Naive B cell (primary cell): ENCODE results near the gene KRT80. TPM values are rescaled to one million over a fixed set of nuclear protein-coding genes. Genes with fewer than 3 reads are reported as not detected.

ENCODE experiments used
- ATAC-seq, 2 donors: fragments of 150-1000 bp; cut with Tn5 transposase; 2 replicates each; pipeline ENCODE4 v1.10.0; 2021; ENCODE audit warnings: low read depth in 2 of 2, mild to moderate bottlenecking in 2 of 2, moderate library complexity in 2 of 2
- DNase-seq: peaks from one replicate; pipeline ENCODE4 v3.0.0; 2022
- H3K27ac Mint-ChIP-seq, 6 donors: one replicate each; pipeline ENCODE4 v1.8.0; 2020 to 2022; ENCODE audit warnings: mild to moderate bottlenecking in 6 of 6, mixed read lengths in 6 of 6, moderate library complexity in 5 of 6, inconsistent platforms in 2 of 6
- H3K27me3 Mint-ChIP-seq, 3 donors: one replicate each; pipeline ENCODE4 v1.8.0; 2021 to 2022; ENCODE audit warnings: mixed read lengths in 3 of 3, mild to moderate bottlenecking in 1 of 3
- H3K36me3 Mint-ChIP-seq, 2 donors: one replicate each; pipeline ENCODE4 v1.8.0; 2020 to 2022; ENCODE audit warnings: mixed read lengths in 2 of 2, inconsistent platforms in 1 of 2, mild to moderate bottlenecking in 1 of 2
- H3K4me1 Mint-ChIP-seq, 3 donors: one replicate each; pipeline ENCODE4 v1.8.0; 2020 to 2022; ENCODE audit warnings: mixed read lengths in 3 of 3, inconsistent platforms in 1 of 3, mild to moderate bottlenecking in 1 of 3, moderate library complexity in 1 of 3
- H3K4me3 Mint-ChIP-seq, 8 donors: one replicate each; pipeline ENCODE4 v1.8.0; 2020 to 2022; ENCODE audit warnings: mild to moderate bottlenecking in 8 of 8, mixed read lengths in 8 of 8, moderate library complexity in 8 of 8, inconsistent platforms in 2 of 8
- H3K9me3 Mint-ChIP-seq, 7 donors: one replicate each; pipeline ENCODE4 v1.8.0; 2020 to 2022; ENCODE audit warnings: mixed read lengths in 7 of 7, mild to moderate bottlenecking in 5 of 7, inconsistent platforms in 2 of 7, moderate library complexity in 1 of 7
- polyA plus RNA-seq, 6 donors: library from polyadenylated mRNA; unstranded; fragments of 300-500 nt; fragmentation: Illumina TruSeq; gene quantifications; one replicate each; pipeline ENCODE4 v1.2.3, GENCODE V29; 2021; ENCODE audit warnings: low read depth in 6 of 6

Gene KRT80
- polyA plus RNA-seq, 6 donors from 2014 or later = not detected

GRCh38 chr12:52211716-52212585, 20.1 kb upstream of the KRT80 start:
- peaks cover 0 to 2% (median 0%) of the 10 kb centered on the region in 3 donors for H3K4me1 Mint-ChIP-seq
- H3K36me3 Mint-ChIP-seq = no peaks in the 10 kb centered on the region
- peaks cover 26 to 56% (median 36%) of the 10 kb centered on the region in 3 donors for H3K27me3 Mint-ChIP-seq
- no peak for DNase-seq
- no peaks in the 10 kb centered on the region for H3K9me3 Mint-ChIP-seq
- ATAC-seq = no peak
- no peak overlapping the region for H3K27ac Mint-ChIP-seq
- H3K4me3 Mint-ChIP-seq = no peak overlapping the region

- no peaks in the 10 kb centered on the region for H3K9me3 Mint-ChIP-seq
- H3K27me3 Mint-ChIP-seq = peaks cover 22 to 65% (median 35%) of the 10 kb centered on the region in 3 donors
- H3K36me3 Mint-ChIP-seq = no peaks in the 10 kb centered on the region
- no peak overlapping the region for H3K4me3 Mint-ChIP-seq
- no peak overlapping the region for H3K27ac Mint-ChIP-seq
- ATAC-seq (no peak), DNase-seq (no peak)
- H3K4me1 Mint-ChIP-seq = peaks cover 0 to 2% (median 0%) of the 10 kb centered on the region in 3 donors
Measured at GRCh38 chr12:52210925-52211650, 19.3 kb upstream of the KRT80 start.

GRCh38 chr12:52210186-52210924, 18.5 kb upstream of the KRT80 start:
- Mint-ChIP-seq H3K4me3 (peak overlapping the region in 1 of 8 donors; percentile 52), H3K9me3 (no peaks in the 10 kb centered on the region), H3K27me3 (peaks cover 22 to 70% (median 28%) of the 10 kb centered on the region in 3 donors), H3K4me1 (peaks cover 0 to 2% (median 0%) of the 10 kb centered on the region in 3 donors), H3K36me3 (no peaks in the 10 kb centered on the region), H3K27ac (no peak overlapping the region)
- ATAC-seq (no peak), DNase-seq (no peak)

- Mint-ChIP-seq H3K4me1 (peaks cover 0 to 2% (median 0%) of the 10 kb centered on the region in 3 donors), H3K27ac (peak overlapping the region in 1 of 6 donors; percentile 31), H3K27me3 (peaks cover 22 to 63% (median 26%) of the 10 kb centered on the region in 3 donors), H3K36me3 (no peaks in the 10 kb centered on the region), H3K4me3 (no peak overlapping the region), H3K9me3 (no peaks in the 10 kb centered on the region)
- ATAC-seq (no peak), DNase-seq (no peak)
Measured at GRCh38 chr12:52209321-52209720, 17.5 kb upstream of the KRT80 start.

- Mint-ChIP-seq H3K4me1 (peaks cover 0 to under 1% (median 0%) of the 10 kb centered on the region in 3 donors), H3K27ac (no peak overlapping the region), H3K9me3 (no peaks in the 10 kb centered on the region), H3K4me3 (no peak overlapping the region), H3K36me3 (no peaks in the 10 kb centered on the region), H3K27me3 (peaks cover 22 to 57% (median 23%) of the 10 kb centered on the region in 3 donors)
- ATAC-seq (no peak), DNase-seq (no peak)
Measured at GRCh38 chr12:52208424-52209165, 16.8 kb upstream of the KRT80 start.

GRCh38 chr12:52207895-52208294, 16.1 kb upstream of the KRT80 start:
- H3K4me3 Mint-ChIP-seq = no peak overlapping the region
- H3K27me3 Mint-ChIP-seq = peaks cover 26 to 54% (median 27%) of the 10 kb centered on the region in 3 donors
- H3K27ac Mint-ChIP-seq = no peak overlapping the region
- peaks cover 0 to 4% (median 0%) of the 10 kb centered on the region in 3 donors for H3K4me1 Mint-ChIP-seq
- DNase-seq (no peak), ATAC-seq (no peak)
- no peaks in the 10 kb centered on the region for H3K36me3 Mint-ChIP-seq
- no peaks in the 10 kb centered on the region for H3K9me3 Mint-ChIP-seq

- no peak for ATAC-seq
- Mint-ChIP-seq H3K27ac (peak overlapping the region in 1 of 6 donors; percentile 4), H3K36me3 (no peaks in the 10 kb centered on the region), H3K4me1 (peaks cover 0 to 5% (median 0%) of the 10 kb centered on the region in 3 donors), H3K9me3 (no peaks in the 10 kb centered on the region), H3K27me3 (peaks cover 28 to 57% (median 29%) of the 10 kb centered on the region in 3 donors), H3K4me3 (no peak overlapping the region)
- DNase-seq = no peak
Measured at GRCh38 chr12:52207106-52207505, 15.3 kb upstream of the KRT80 start.

GRCh38 chr12:52206304-52207040, 14.7 kb upstream of the KRT80 start:
- H3K36me3 Mint-ChIP-seq = no peaks in the 10 kb centered on the region
- H3K27me3 Mint-ChIP-seq = peaks cover 28 to 59% (median 31%) of the 10 kb centered on the region in 3 donors
- peaks cover 0 to 5% (median 0%) of the 10 kb centered on the region in 3 donors for H3K4me1 Mint-ChIP-seq
- H3K4me3 Mint-ChIP-seq = no peak overlapping the region
- ATAC-seq (no peak), DNase-seq (no peak)
- H3K27ac Mint-ChIP-seq = peak overlapping the region in 1 of 6 donors; percentile 4
- H3K9me3 Mint-ChIP-seq = no peaks in the 10 kb centered on the region

- no peaks in the 10 kb centered on the region for H3K9me3 Mint-ChIP-seq
- DNase-seq = no peak
- peaks cover 30 to 59% (median 30%) of the 10 kb centered on the region in 3 donors for H3K27me3 Mint-ChIP-seq
- no peaks in the 10 kb centered on the region for H3K36me3 Mint-ChIP-seq
- H3K4me3 Mint-ChIP-seq = peak overlapping the region in 1 of 8 donors; percentile 25
- H3K4me1 Mint-ChIP-seq = peaks cover 0 to 5% (median 0%) of the 10 kb centered on the region in 3 donors
- no peak overlapping the region for H3K27ac Mint-ChIP-seq
- ATAC-seq = no peak
Measured at GRCh38 chr12:52205612-52206303, 13.9 kb upstream of the KRT80 start.

GRCh38 chr12:52204931-52205505, 13.2 kb upstream of the KRT80 start:
- Mint-ChIP-seq H3K36me3 (no peaks in the 10 kb centered on the region), H3K27ac (no peak overlapping the region), H3K27me3 (peaks cover 30 to 57% (median 37%) of the 10 kb centered on the region in 3 donors), H3K4me3 (no peak overlapping the region), H3K4me1 (peaks cover 0 to 5% (median 0%) of the 10 kb centered on the region in 3 donors), H3K9me3 (no peaks in the 10 kb centered on the region)
- DNase-seq (no peak), ATAC-seq (no peak)

GRCh38 chr12:52204095-52204930, 12.5 kb upstream of the KRT80 start:
- Mint-ChIP-seq H3K27ac (no peak overlapping the region), H3K36me3 (no peaks in the 10 kb centered on the region), H3K27me3 (peaks cover 25 to 51% (median 37%) of the 10 kb centered on the region in 3 donors), H3K9me3 (no peaks in the 10 kb centered on the region), H3K4me3 (no peak overlapping the region), H3K4me1 (peaks cover 0 to 5% (median 0%) of the 10 kb centered on the region in 3 donors)
- ATAC-seq (no peak), DNase-seq (no peak)
